ENCODE data around the gene ANTXRL. TPM values are rescaled to one million over a fixed set of nuclear protein-coding genes. Genes with fewer than 3 reads are reported as not detected.
"Not testable (repeated sequence)": the region's sequence is repeated elsewhere in the genome, so short reads cannot be mapped to it uniquely, and the experiment has no call there.

The ANTXRL gene
- polyA plus RNA-seq, 1 donor from 2014 or later, result not detected

DNA sequence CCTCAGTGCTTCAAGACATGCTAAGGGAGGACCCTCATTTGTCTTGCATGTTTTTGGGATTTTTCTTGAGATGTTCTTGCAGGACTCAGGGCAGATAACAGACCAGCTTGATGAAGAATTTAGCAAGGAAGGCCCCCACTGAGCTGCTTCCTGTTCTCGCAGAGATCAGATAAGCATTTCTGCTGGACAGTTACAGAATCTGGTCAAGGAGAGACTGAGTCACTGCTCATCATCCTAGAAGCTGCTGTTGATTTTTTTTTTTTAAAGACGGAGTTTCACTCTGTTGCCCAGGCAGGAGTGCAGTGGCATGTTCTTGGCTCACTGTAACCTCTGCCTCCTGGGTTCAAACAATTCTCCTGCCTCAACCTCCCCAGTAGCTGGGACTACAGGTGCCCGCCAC lies 87.6 kb downstream of the ANTXRL start:
- H3K27ac ChIP-seq (ENCODE audit: low read length); H3K36me3 ChIP-seq (ENCODE audit: insufficient read depth, low read length); H4K20me1 ChIP-seq (ENCODE audit: insufficient read depth); H3F3A ChIP-seq (ENCODE audit: insufficient read depth, low read length, poor library complexity, severe bottlenecking); H2AFZ ChIP-seq (ENCODE audit: low read depth, low read length); H3K9me2 ChIP-seq (ENCODE audit: insufficient read depth, low read length); H3K4me2 ChIP-seq (ENCODE audit: low read length); H3K4me3 ChIP-seq (ENCODE audit: low read length); H3K79me2 ChIP-seq (replicated peaks; ENCODE audit: insufficient read depth, low read length); H3K9me3 ChIP-seq (ENCODE audit: low read length); H3K9ac ChIP-seq (ENCODE audit: low read length); H3K27me3 ChIP-seq (ENCODE audit: insufficient read depth, low read depth, low read length): not testable (repeated sequence)

DNA sequence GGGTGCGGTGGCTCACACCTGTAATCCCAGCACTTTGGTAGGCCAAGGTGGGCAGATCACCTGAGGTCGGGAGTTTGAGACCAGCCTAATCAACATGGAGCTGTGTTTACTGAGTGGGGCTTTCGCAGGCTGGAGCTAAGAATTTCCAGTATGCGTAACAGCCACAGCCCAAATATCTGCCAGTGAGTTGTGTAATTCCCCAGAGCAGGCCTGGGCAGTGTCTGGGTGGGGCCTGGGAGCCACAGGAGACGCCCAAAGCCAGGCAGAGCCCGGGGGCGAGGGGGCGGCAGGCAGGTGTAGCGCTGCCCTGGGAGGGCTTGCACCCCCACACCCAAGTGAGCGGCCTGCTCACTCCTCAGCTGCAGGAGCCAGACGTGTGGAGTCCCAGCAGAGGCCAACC lies 88.6 kb downstream of the ANTXRL start, which contains the start of gene ANXA8L1:
Gene ANXA8L1, plus strand, starts transcription at position 371 of the 400 bp plus-strand sequence. CDS start 76 bp downstream, outside the sequence.
- not testable (repeated sequence) for H2AFZ ChIP-seq (ENCODE audit: low read depth, low read length); H3K9ac ChIP-seq (ENCODE audit: low read length); H3F3A ChIP-seq (ENCODE audit: insufficient read depth, low read length, poor library complexity, severe bottlenecking); H3K27ac ChIP-seq (ENCODE audit: low read length); H3K79me2 ChIP-seq (replicated peaks; ENCODE audit: insufficient read depth, low read length); H3K36me3 ChIP-seq (ENCODE audit: insufficient read depth, low read length); H3K9me3 ChIP-seq (ENCODE audit: low read length); H3K4me2 ChIP-seq (ENCODE audit: low read length); H4K20me1 ChIP-seq (ENCODE audit: insufficient read depth); H3K9me2 ChIP-seq (ENCODE audit: insufficient read depth, low read length); H3K4me3 ChIP-seq (ENCODE audit: low read length); H3K27me3 ChIP-seq (ENCODE audit: insufficient read depth, low read depth, low read length)

DNA sequence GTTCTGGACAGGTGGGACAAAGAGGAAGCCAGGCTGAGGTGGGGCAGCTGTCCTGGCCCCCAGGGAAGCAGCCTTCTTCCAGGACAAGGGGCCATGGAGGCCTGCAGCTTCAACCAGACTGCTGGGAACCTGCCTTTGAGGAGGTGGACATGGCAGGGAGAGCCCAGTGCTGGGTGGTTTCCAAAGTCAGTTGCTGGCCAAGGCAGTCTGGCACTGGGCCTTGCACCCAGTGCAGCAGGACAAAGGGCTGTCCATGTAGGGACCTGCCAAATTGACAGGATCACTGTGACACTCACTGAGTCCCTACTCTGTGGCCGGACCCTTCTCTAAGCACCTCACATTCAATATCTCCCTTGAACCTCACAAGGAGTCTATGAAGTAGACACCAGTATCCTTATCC lies 90.2 kb downstream of the ANTXRL start:
- not testable (repeated sequence) for H3K9ac ChIP-seq (ENCODE audit: low read length); H2AFZ ChIP-seq (ENCODE audit: low read depth, low read length); H3K4me3 ChIP-seq (ENCODE audit: low read length); H4K20me1 ChIP-seq (ENCODE audit: insufficient read depth); H3K9me3 ChIP-seq (ENCODE audit: low read length); H3K27me3 ChIP-seq (ENCODE audit: insufficient read depth, low read depth, low read length); H3K27ac ChIP-seq (ENCODE audit: low read length); H3K9me2 ChIP-seq (ENCODE audit: insufficient read depth, low read length); H3K4me2 ChIP-seq (ENCODE audit: low read length); H3F3A ChIP-seq (ENCODE audit: insufficient read depth, low read length, poor library complexity, severe bottlenecking); H3K36me3 ChIP-seq (ENCODE audit: insufficient read depth, low read length); H3K79me2 ChIP-seq (replicated peaks; ENCODE audit: insufficient read depth, low read length)

DNA sequence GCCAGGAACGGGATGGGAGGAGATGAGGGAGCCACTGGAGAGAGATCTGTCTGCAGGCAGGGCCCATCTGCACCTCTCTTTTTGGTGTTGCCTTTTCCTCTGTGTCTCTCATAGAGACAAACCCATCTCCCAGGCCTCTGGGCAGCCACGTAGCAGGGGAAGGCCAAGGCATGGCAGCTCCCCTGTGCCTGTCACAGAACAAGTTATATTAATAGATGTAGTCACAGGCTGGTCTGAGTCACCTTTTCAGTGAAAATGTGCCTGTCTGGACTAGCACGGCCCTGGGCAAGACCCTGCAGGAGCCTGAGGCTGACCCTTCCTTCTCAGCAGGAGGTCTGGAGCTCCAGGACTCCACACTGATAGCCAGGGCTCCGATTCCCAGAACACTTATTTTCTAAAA lies 90.9 kb downstream of the ANTXRL start:
- not testable (repeated sequence) for H4K20me1 ChIP-seq (ENCODE audit: insufficient read depth); H3K27ac ChIP-seq (ENCODE audit: low read length); H3K4me2 ChIP-seq (ENCODE audit: low read length); H3F3A ChIP-seq (ENCODE audit: insufficient read depth, low read length, poor library complexity, severe bottlenecking); H3K9ac ChIP-seq (ENCODE audit: low read length); H3K36me3 ChIP-seq (ENCODE audit: insufficient read depth, low read length); H3K27me3 ChIP-seq (ENCODE audit: insufficient read depth, low read depth, low read length); H3K9me3 ChIP-seq (ENCODE audit: low read length); H3K79me2 ChIP-seq (replicated peaks; ENCODE audit: insufficient read depth, low read length); H2AFZ ChIP-seq (ENCODE audit: low read depth, low read length); H3K9me2 ChIP-seq (ENCODE audit: insufficient read depth, low read length); H3K4me3 ChIP-seq (ENCODE audit: low read length)

DNA sequence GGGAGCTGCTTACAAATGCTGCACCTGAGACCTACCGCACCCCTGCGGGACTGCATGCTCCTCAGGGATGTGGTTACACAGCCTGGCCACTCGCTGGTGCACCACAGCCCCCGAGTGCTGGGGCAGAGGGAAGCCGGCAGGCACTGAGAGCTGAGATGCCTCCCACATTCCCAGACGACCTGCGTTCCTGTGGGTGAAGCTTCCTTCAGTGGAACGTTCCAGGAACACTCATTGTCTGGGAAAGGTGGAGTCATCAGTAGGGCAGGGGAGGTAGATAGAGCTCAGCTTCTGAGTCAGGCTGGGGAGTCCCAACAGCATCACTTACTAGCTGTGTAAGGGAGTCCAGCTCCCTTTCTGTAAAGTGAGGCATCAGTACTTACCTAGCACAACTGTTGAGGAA lies 91.3 kb downstream of the ANTXRL start:
- not testable (repeated sequence) for H4K20me1 ChIP-seq (ENCODE audit: insufficient read depth); H3K9ac ChIP-seq (ENCODE audit: low read length); H3F3A ChIP-seq (ENCODE audit: insufficient read depth, low read length, poor library complexity, severe bottlenecking); H3K27ac ChIP-seq (ENCODE audit: low read length); H3K4me2 ChIP-seq (ENCODE audit: low read length); H3K9me3 ChIP-seq (ENCODE audit: low read length); H3K9me2 ChIP-seq (ENCODE audit: insufficient read depth, low read length); H3K27me3 ChIP-seq (ENCODE audit: insufficient read depth, low read depth, low read length); H2AFZ ChIP-seq (ENCODE audit: low read depth, low read length); H3K36me3 ChIP-seq (ENCODE audit: insufficient read depth, low read length); H3K79me2 ChIP-seq (replicated peaks; ENCODE audit: insufficient read depth, low read length); H3K4me3 ChIP-seq (ENCODE audit: low read length)

DNA sequence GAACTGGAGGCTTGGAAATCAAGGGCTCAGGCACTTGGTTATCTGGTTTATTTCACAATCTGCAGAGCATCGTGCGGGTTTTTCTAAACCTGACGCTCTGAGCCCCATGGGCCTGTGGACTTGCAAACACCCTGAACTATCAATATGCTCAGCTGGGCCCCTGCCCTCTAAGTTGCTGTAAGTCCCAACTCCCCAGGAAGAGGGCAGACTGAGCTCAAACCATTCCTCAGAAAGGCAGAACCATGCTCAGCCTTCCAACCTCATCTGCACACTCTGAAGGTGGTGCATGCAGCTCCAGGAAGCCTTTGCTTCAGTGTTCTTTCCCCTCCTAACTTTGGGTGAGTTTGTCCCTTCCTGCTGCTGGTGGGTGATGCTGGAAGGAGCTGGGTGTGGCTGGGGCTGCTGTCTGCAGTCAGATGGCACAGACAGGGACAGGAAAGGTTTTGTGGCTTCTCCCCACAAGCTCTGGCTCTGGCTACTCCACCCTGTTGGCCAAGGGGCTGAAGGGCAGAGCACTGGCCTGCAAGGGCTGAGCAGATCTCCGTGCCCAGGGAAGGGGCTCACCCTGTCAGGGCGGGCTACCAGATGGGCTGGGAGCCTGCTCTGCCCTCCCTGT lies 92.5 kb downstream of the ANTXRL start:
- H3K27me3 ChIP-seq (ENCODE audit: insufficient read depth, low read depth, low read length); H4K20me1 ChIP-seq (ENCODE audit: insufficient read depth); H3K36me3 ChIP-seq (ENCODE audit: insufficient read depth, low read length); H3K79me2 ChIP-seq (replicated peaks; ENCODE audit: insufficient read depth, low read length); H3K4me2 ChIP-seq (ENCODE audit: low read length); H3K9ac ChIP-seq (ENCODE audit: low read length); H3K27ac ChIP-seq (ENCODE audit: low read length); H2AFZ ChIP-seq (ENCODE audit: low read depth, low read length); H3K4me3 ChIP-seq (ENCODE audit: low read length); H3F3A ChIP-seq (ENCODE audit: insufficient read depth, low read length, poor library complexity, severe bottlenecking); H3K9me3 ChIP-seq (ENCODE audit: low read length); H3K9me2 ChIP-seq (ENCODE audit: insufficient read depth, low read length): not testable (repeated sequence)

Other genes starting within 250 kb of the ANTXRL start
- not detected in 2 replicates for gene MSMB, start 240.7 kb upstream of the ANTXRL start, polyA plus RNA-seq
- gene ANXA8L1, start 88.8 kb downstream of the ANTXRL start, polyA plus RNA-seq, result not detected in 2 replicates
- not detected in 2 replicates for gene NPY4R, start 179.0 kb downstream of the ANTXRL start, polyA plus RNA-seq

Data from neural cell (in vitro differentiated cells).